H1 (cell line): ENCODE measurements around the gene TMPRSS3. TPM values are rescaled to one million over a fixed set of nuclear protein-coding genes. Genes with fewer than 3 reads are reported as not detected.

ENCODE experiments used
- CTCF ChIA-PET: fragments of 300-600 bp; sonication (Branson Sonifier 250); formaldehyde crosslinking; loops from one replicate; lab custom pipeline; 2021; ENCODE audit not compliant: partially characterized antibody; lab: Charles Lee
- POLR2A ChIA-PET: fragments of 300-600 bp; sonication (Branson Sonifier 250); formaldehyde crosslinking; loops from one replicate; lab custom pipeline; 2021; ENCODE audit warnings: inconsistent platforms; ENCODE audit not compliant: partially characterized antibody; lab: Charles Lee
- DNase-seq, 2 experiments: peaks; one replicate each; pipeline versions ENCODE4 v3.0.0 to v3.0.0-alpha.2; 2010 to 2022; ENCODE audit warnings: low spot score in 2 of 2, low read depth in 1 of 2, mixed read lengths in 1 of 2
- FAIRE-seq: peaks from 2 replicates; lab custom pipeline; 2011; peaks lifted over from hg19 to GRCh38; lab: Jason Lieb, UNC
- H2AFZ ChIP-seq: 2 replicates; pipeline ENCODE4 v1.8.1; 2012; ENCODE audit warnings: low read length, inconsistent platforms
- H2AK5ac ChIP-seq: 2 replicates; pipeline ENCODE4 v1.6.1; 2013; ENCODE audit warnings: low read depth, low read length
- H2BK120ac ChIP-seq: replicated peaks from 2 replicates; pipeline ENCODE3; 2013; ENCODE audit warnings: low read depth, low read length, inconsistent platforms
- H2BK12ac ChIP-seq: 2 replicates; pipeline ENCODE4 v1.6.1; 2013; ENCODE audit warnings: low read depth, low read length
- H2BK15ac ChIP-seq: 2 replicates; pipeline ENCODE4 v1.6.1; 2013; ENCODE audit warnings: low read length
- H2BK20ac ChIP-seq: 2 replicates; pipeline ENCODE4 v1.6.1; 2013; ENCODE audit warnings: low read length
- H2BK5ac ChIP-seq: 2 replicates; pipeline ENCODE4 v1.6.1; 2013; ENCODE audit warnings: low read depth, low read length
- H3K14ac ChIP-seq: 2 replicates; pipeline ENCODE4 v1.6.1; 2013; ENCODE audit warnings: inconsistent platforms; ENCODE audit not compliant: insufficient read length
- H3K18ac ChIP-seq: 2 replicates; pipeline ENCODE4 v1.6.1; 2013; ENCODE audit warnings: low read length; ENCODE audit errors: extremely low read depth
- H3K23ac ChIP-seq: 2 replicates; pipeline ENCODE4 v1.6.1; 2013; ENCODE audit warnings: inconsistent platforms; ENCODE audit not compliant: insufficient read length
- H3K23me2 ChIP-seq: 2 replicates; pipeline ENCODE4 v1.6.1; 2013; ENCODE audit warnings: low read depth, low read length
- H3K27ac ChIP-seq: 2 replicates; pipeline ENCODE4 v1.6.1; 2011; ENCODE audit warnings: low read depth, low read length, inconsistent platforms
- H3K27me3 ChIP-seq, 4 experiments: replicated peaks in 1 of 4; 1 replicate in 1 of 4; 2 replicates in 3 of 4; pipeline versions ENCODE4 v1.6.1 to v1.8.1; 2011 to 2013; ENCODE audit warnings: low read length in 3 of 4, mild to moderate bottlenecking in 3 of 4, inconsistent platforms in 2 of 4, mixed read lengths in 2 of 4, moderate library complexity in 1 of 4; ENCODE audit not compliant: control insufficient read depth in 3 of 4, insufficient read depth in 3 of 4; ENCODE audit errors: extremely low read depth in 1 of 4
- H3K36me3 ChIP-seq, 4 experiments: 2 replicates each; pipeline versions ENCODE4 v1.6.1 to v1.8.1; 2011 to 2013; ENCODE audit warnings: mild to moderate bottlenecking in 4 of 4, low read length in 3 of 4, moderate library complexity in 2 of 4, control low read depth in 1 of 4, inconsistent platforms in 1 of 4; ENCODE audit not compliant: insufficient read depth in 4 of 4, control insufficient read depth in 2 of 4
- H3K4ac ChIP-seq: replicated peaks from 2 replicates; pipeline ENCODE3; 2013; ENCODE audit warnings: low read length, low read depth, mixed read lengths, inconsistent platforms; ENCODE audit not compliant: insufficient read length
- H3K4me1 ChIP-seq, 4 experiments: replicated peaks in 1 of 4; 1 replicate in 1 of 4; 2 replicates in 3 of 4; pipeline versions ENCODE4 v1.6.1 to v1.8.1; 2011 to 2013; ENCODE audit warnings: low read length in 3 of 4, inconsistent platforms in 2 of 4, mixed read lengths in 1 of 4; ENCODE audit not compliant: insufficient read depth in 4 of 4, control insufficient read depth in 3 of 4
- H3K4me2 ChIP-seq, 2 experiments: 2 replicates each; pipeline versions ENCODE4 v1.6.1 to v1.8.1; 2011 to 2013; ENCODE audit warnings: low read depth in 2 of 2, low read length in 2 of 2, control low read depth in 1 of 2, inconsistent platforms in 1 of 2, mild to moderate bottlenecking in 1 of 2; ENCODE audit not compliant: insufficient read depth in 1 of 2
- H3K4me3 ChIP-seq, 4 experiments: fragments of 200-600, 300-600 bp in 1 of 4; sonication (generic), shearing (Covaris generic), sonication (Bioruptor Twin) in 1 of 4; 2 replicates each; pipeline versions ENCODE4 v1.5.1 to v1.8.1; 2011 to 2016; ENCODE audit warnings: low read length in 4 of 4, low read depth in 3 of 4, control low read depth in 2 of 4, inconsistent platforms in 2 of 4, mild to moderate bottlenecking in 2 of 4, mixed read lengths in 1 of 4, moderate library complexity in 1 of 4; ENCODE audit not compliant: insufficient read depth in 2 of 4; ENCODE audit errors: extremely low read depth in 1 of 4
- H3K56ac ChIP-seq: replicated peaks from 2 replicates; pipeline ENCODE3; 2013; ENCODE audit warnings: low read depth, mild to moderate bottlenecking, mixed read lengths, low read length, inconsistent platforms; ENCODE audit not compliant: insufficient read length
- H3K79me1 ChIP-seq: 2 replicates; pipeline ENCODE4 v1.6.1; 2013; ENCODE audit warnings: low read depth, low read length, control low read depth
- H3K79me2 ChIP-seq, 2 experiments: 2 replicates each; pipeline versions ENCODE4 v1.6.1 to v1.8.1; 2012 to 2013; ENCODE audit warnings: low read length in 2 of 2, mild to moderate bottlenecking in 2 of 2, inconsistent platforms in 1 of 2; ENCODE audit not compliant: insufficient read depth in 2 of 2, control insufficient read depth in 1 of 2
- H3K9ac ChIP-seq, 4 experiments: replicated peaks in 1 of 4; 1 replicate in 1 of 4; 2 replicates in 3 of 4; pipeline versions ENCODE4 v1.6.1 to v1.8.1; 2011 to 2013; ENCODE audit warnings: low read depth in 3 of 4, low read length in 3 of 4, control low read depth in 2 of 4, mild to moderate bottlenecking in 2 of 4, moderate library complexity in 2 of 4, inconsistent platforms in 1 of 4; ENCODE audit errors: extremely low read depth in 1 of 4
- H3K9me3 ChIP-seq, 2 experiments: 2 replicates each; pipeline versions ENCODE4 v1.6.1 to v1.8.1; 2012 to 2013; ENCODE audit warnings: mild to moderate bottlenecking in 2 of 2, moderate library complexity in 2 of 2, control low read depth in 1 of 2, inconsistent platforms in 1 of 2, low read depth in 1 of 2, low read length in 1 of 2, mixed read lengths in 1 of 2; ENCODE audit not compliant: insufficient read depth in 2 of 2
- H4K20me1 ChIP-seq, 2 experiments: replicated peaks in 1 of 2; 2 replicates each; pipeline versions ENCODE3 to v1.8.1; 2011 to 2013; ENCODE audit warnings: inconsistent platforms in 2 of 2, low read length in 2 of 2, mild to moderate bottlenecking in 1 of 2; ENCODE audit not compliant: insufficient read depth in 2 of 2, control insufficient read depth in 1 of 2
- H4K5ac ChIP-seq: 2 replicates; pipeline ENCODE4 v1.6.1; 2013; ENCODE audit warnings: low read length, low read depth, mixed read lengths, inconsistent platforms; ENCODE audit not compliant: insufficient read length
- H4K8ac ChIP-seq: 2 replicates; pipeline ENCODE4 v1.8.0; 2013; ENCODE audit warnings: mild to moderate bottlenecking, moderate library complexity, low read length, inconsistent platforms; ENCODE audit not compliant: insufficient read depth; ENCODE audit errors: extremely low read depth
- H4K91ac ChIP-seq: replicated peaks from 2 replicates; pipeline ENCODE3; 2013; ENCODE audit warnings: low read length, mixed read lengths, inconsistent platforms; ENCODE audit not compliant: insufficient read length
- BCL11A ChIP-seq, 2 experiments: IDR thresholded peaks; one replicate each; pipeline ENCODE4 v1.6.1; 2011; ENCODE audit warnings: low read depth in 2 of 2, low read length in 2 of 2, mild to moderate bottlenecking in 2 of 2
- CTBP2 ChIP-seq: IDR thresholded peaks from 2 replicates; pipeline ENCODE4 v1.7.0; 2011; ENCODE audit warnings: borderline replicate concordance, mild to moderate bottlenecking, moderate library complexity, mixed read lengths, low read length; ENCODE audit not compliant: insufficient read depth, insufficient read length
- GTF2F1 ChIP-seq: IDR thresholded peaks from 2 replicates; pipeline ENCODE4 v1.6.1; 2012; ENCODE audit warnings: low read depth, low read length, improper control_type of control experiment, borderline replicate concordance
- HDAC2 ChIP-seq, 2 experiments: fragments of 300-600 bp in 1 of 2; sonication (generic) in 1 of 2; IDR thresholded peaks; 2 replicates each; pipeline ENCODE4 v1.6.1; 2011 to 2012; ENCODE audit warnings: low read depth in 2 of 2, low read length in 2 of 2, mild to moderate bottlenecking in 2 of 2, moderate library complexity in 2 of 2, borderline replicate concordance in 1 of 2, inconsistent platforms in 1 of 2
- TAF7 ChIP-seq: optimal IDR thresholded peaks from 2 replicates; pipeline ENCODE3; 2011; ENCODE audit warnings: low read depth, mild to moderate bottlenecking, inconsistent platforms, low read length, moderate library complexity, borderline replicate concordance
- TBP ChIP-seq: IDR thresholded peaks from 2 replicates; pipeline ENCODE4 v1.6.1; 2011; ENCODE audit warnings: low read depth, low read length, improper control_type of control experiment
- WGBS, 2 experiments: shearing (Covaris generic) in 1 of 2; methylation state at CpG; one replicate each; pipeline versions ENCODE4 v1.1.6 to v1.1.7; 2013 to 2015; ENCODE audit warnings: low lambda C conversion rate in 2 of 2, mixed read lengths in 2 of 2, inconsistent platforms in 1 of 2, low coverage in 1 of 2, missing lambda C conversion rate in 1 of 2; ENCODE audit not compliant: insufficient replicate concordance in 2 of 2, insufficient coverage in 1 of 2, insufficient read length in 1 of 2; ENCODE audit errors: extremely low coverage in 1 of 2, missing lambda C conversion rate in 1 of 2; 5-methylcytosine and 5-hydroxymethylcytosine counted together
- polyA plus RNA-seq, 7 experiments: library from polyadenylated mRNA; depleted of rRNA in 3 of 7; stranded (reverse) in 5 of 7; unstranded in 2 of 7; fragments of >200 nt in 5 of 7; fragments of 200-250 nt in 2 of 7; gene quantifications; 1 replicate in 5 of 7; 2 replicates in 1 of 7; 4 replicates in 1 of 7; pipeline versions ENCODE4 v1.2.1 to v1.2.3, GENCODE V29; 2011 to 2013; ENCODE audit warnings: missing spikeins in 2 of 7, mixed read lengths in 2 of 7
- total RNA-seq: library from RNA; stranded (reverse); fragmentation: NEBNext Ultra II Directional; extraction: Animal tissue kit (Norgen Biotek cat#: 25700); gene quantifications from 2 replicates; pipeline ENCODE4 v1.2.1, GENCODE V29; 2021
- TF ChIP-seq, protein P1 (sequence below): IDR thresholded peaks from 2 replicates; pipeline ENCODE4 v1.6.1; 2012; ENCODE audit warnings: inconsistent platforms
- TF ChIP-seq, protein P2 (sequence below): IDR thresholded peaks from 2 replicates; pipeline ENCODE4 v1.6.1; 2012; ENCODE audit warnings: inconsistent platforms

TMPRSS3 gene
- total and polyA plus RNA-seq, 2 of the 8 experiments (the other 6 are each of a cell fraction or from before 2014, with no cell fraction given): 0.38 TPM; not detected in 1

DNA sequence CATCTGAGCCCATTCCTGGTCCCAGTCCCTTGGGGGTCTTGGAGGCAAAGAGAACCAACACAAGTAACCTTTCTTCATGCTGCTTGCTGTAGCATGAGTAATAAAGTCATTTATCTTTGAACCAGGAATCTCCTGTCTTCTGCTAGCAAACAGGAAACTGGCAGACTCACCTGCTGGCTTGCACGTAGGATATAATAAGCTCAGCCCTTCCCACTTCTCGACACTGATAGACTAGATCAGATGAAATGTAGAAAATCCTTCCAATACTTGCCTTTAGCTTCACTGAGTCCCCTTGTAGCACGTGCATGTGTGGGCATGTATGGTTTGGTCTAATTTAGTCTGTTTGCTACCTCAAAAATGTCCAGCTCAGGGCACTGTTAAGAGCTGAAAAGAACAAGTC is 38.5 kb downstream of the TMPRSS3 start:
- Histone ChIP-seq H4K20me1 (no peaks in the 10 kb centered on the region), H4K8ac (no peak overlapping the region), H4K5ac (no peak overlapping the region), H2BK20ac (no peak overlapping the region), H2BK15ac (no peak overlapping the region), H2BK120ac (no peak overlapping the region), H2AK5ac (no peak overlapping the region), H2BK12ac (no peak overlapping the region), H3K9ac (no peak overlapping the region), H3K4me2 (no peak overlapping the region), H3K79me2 (no peaks in the 10 kb centered on the region), H3K4me3 (no peak overlapping the region), H3K9me3 (peaks cover 8 to 9% of the 10 kb centered on the region in 2 experiments), H3K36me3 (no peaks in the 10 kb centered on the region), H3K4me1 (no peaks in the 10 kb centered on the region), H3K56ac (no peak overlapping the region), H2AFZ (no peak overlapping the region), H3K18ac (no peak overlapping the region), H3K14ac (no peak overlapping the region), H2BK5ac (no peak overlapping the region), H3K27ac (no peak overlapping the region), H3K23ac (no peak overlapping the region), H3K23me2 (no peaks in the 10 kb centered on the region), H3K27me3 (no peaks in the 10 kb centered on the region), H4K91ac (no peak overlapping the region), H3K4ac (no peak overlapping the region), H3K79me1 (no peaks in the 10 kb centered on the region; the same call in 1 of the 2 replicates)
- POLR2A ChIA-PET: no interaction called here
- FAIRE-seq (no peak), DNase-seq (no peak)
- 77% methylated on average over 3 of the region's 3 CpGs; no CpG with 5 or more reads in 1 of the 2 experiments for WGBS, 2 experiments
- CTCF ChIA-PET: interaction anchor here (1.5 to 5.0 kb wide), 3 partner anchors 10 to 24 kb away, joined by 6 to 22 read pairs (median 8); no protein-coding TSS in a partner anchor
- TF ChIP-seq, protein P1, sequence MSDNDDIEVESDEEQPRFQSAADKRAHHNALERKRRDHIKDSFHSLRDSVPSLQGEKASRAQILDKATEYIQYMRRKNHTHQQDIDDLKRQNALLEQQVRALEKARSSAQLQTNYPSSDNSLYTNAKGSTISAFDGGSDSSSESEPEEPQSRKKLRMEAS: no peak
- no peak for TF ChIP-seq TAF7
- TF ChIP-seq HDAC2 (IDR thresholded peaks at IDR 0.05; ENCODE audit: borderline replicate concordance in 1 of 2, low read depth in 2 of 2, low read length in 2 of 2): no peak
- TF ChIP-seq, protein P2, sequence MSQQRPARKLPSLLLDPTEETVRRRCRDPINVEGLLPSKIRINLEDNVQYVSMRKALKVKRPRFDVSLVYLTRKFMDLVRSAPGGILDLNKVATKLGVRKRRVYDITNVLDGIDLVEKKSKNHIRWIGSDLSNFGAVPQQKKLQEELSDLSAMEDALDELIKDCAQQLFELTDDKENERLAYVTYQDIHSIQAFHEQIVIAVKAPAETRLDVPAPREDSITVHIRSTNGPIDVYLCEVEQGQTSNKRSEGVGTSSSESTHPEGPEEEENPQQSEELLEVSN: no peak
- no peak for TF ChIP-seq BCL11A (IDR thresholded peaks at IDR 0.05; ENCODE audit: low read depth in 2 of 2, low read length in 2 of 2)
- TF ChIP-seq GTF2F1: no peak
- TF ChIP-seq TBP: no peak
- no peak for TF ChIP-seq CTBP2
